ENCODE data around the gene ZC3H13.
"Not testable (repeated sequence)": the region's sequence is repeated elsewhere in the genome, so short reads cannot be mapped to it uniquely, and the experiment has no call there.

ZC3H13 gene

DNA sequence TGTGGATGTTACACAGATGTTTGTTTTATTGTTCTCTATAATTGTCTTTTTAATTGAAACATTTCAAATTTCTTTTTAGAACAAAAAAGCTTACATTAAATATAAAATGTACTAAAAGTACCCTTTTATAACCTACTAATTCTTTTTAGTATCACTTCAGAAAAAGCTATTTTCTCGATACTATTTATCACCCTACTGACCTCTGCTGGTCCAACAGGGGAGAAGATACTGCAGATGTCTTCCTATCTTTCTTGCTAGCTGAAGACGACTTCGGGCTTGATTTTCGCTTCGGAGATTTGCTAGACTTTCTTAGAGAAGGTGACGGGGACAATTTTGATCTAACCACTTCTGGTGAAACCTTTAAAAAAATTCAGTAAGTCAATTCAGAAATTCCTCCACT lies 42.4 kb downstream of the ZC3H13 start:
- DNase-seq (ENCODE audit: low read depth): no peak

DNA sequence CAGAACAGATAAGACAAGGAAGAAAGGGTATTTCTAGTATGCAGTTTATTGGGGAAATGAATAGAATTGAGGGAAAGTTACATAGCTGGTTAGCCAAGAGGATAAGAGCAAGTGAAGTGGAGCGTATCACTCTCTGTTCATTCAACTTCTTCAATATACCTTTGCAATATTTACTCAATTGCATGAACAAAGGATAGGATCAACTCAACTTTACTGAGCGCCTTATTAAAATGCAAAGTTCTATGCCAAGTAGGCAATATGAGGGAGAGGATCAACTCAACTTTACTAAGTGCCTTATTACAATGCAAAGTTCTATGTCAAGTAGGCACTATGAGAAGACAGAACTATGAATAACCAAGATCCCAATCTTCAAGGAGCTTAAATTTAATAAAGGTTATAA lies 43.9 kb downstream of the ZC3H13 start:
- no peak for DNase-seq (ENCODE audit: low read depth)

DNA sequence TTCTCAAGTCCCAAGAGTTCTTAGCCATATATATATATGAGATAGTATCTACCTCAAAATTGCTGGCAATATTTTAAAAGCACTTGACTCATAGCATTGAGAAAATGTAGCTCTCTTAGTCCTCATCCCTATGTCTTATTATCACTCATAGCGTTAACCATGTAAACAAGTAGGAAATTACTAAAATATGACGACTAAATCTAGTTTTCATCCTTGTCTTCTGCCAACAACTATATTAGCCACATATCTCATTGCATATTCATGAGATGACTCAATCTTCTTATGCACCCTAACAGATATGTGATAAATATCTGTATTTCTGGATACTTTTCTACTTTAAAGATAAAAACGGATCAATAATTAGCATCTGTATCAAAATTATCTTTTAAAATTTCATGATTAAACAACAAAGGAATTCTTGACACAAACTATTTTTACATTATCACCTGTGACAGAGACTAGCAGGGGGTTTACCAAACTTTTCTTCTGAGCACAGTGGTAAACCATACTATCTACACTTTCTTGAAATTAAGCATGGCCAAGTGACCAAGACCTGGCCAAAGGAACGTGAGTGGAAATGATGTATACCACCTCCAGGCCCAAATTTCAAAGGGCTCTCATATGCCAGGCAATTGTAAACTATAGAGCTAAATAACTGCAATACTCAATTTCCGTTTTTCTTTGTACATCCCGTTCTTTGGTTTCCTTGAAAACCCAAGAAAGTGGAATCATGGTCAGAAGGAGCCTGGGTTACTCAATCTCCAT lies 45.7 kb downstream of the ZC3H13 start:
- DNase-seq (ENCODE audit: low read depth): no peak

DNA sequence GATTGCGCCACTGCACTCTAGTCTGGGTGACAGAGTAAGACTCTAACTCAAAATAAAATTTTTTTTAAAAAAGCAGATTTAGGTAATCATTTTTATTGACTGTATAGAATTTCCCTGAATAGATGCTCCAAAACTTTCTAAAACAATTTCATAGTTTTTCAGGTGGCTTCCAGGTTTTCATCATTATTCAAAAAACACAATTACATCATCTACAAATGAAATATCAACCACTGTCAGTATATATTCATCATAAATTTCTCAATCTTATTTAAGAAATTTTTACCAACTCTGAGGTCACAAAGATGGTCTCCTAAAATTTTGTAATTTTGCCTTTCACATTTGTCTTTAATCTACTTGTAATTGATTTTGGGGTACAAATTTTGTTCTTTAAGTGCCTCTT lies 48.1 kb downstream of the ZC3H13 start:
- no peak for DNase-seq (ENCODE audit: low read depth)

DNA sequence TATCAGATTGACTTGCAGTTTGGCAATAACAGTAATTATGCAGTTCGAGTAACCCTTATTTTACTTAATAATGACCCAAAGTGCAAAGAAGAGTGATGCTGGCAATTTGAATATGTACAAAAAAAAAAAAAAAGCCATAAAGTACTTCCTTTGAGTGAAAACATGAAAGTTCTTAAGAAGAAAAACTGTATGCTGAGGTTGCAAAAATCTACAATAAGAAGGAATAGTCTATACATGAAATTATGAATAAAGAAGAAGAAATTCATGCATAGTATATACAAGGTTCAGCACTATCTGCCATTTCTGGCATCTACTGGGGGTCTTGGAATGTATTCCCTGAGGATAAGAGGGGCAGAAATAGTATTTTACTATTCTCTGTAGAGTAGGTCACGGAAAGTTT lies 55.9 kb downstream of the ZC3H13 start:
- no peak for DNase-seq (ENCODE audit: low read depth)

DNA sequence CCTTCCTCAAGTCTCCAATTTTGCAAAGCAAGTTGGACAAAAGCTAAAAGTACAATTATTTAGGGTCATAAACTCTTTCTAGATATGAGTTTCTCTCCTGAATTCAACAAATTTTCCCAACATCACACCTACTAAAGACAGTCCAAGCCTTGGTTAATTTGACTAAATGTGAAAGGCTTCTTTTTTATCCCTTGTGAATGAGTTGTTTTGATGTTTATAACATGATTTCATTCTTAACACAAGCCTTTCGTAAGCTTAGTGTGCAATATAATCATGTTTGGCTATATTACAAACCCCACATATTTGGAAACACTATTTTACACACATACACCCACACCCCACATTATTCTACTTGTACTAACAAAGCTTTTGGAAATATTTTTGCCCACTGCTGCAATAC lies 57.3 kb downstream of the ZC3H13 start:
- no peak for DNase-seq (ENCODE audit: low read depth)

DNA sequence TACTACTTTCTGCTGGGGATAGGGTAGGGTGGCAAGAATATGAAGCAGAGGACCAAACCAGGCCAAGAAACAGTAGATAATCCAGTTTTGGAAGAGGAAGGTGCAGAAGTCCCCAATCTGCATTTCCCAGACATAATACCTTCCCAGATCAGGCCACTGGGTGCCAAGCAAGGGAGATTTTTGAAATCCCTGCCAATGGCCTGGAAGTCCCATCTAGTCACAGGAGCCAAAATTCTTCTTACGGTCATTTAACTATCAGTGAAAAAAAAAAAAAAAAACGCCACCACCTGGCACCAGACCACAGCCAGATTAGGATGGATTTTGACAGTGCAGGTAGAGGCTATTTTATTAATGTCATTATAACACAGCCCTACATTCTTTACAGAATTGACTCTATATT lies 57.8 kb downstream of the ZC3H13 start:
- no peak for DNase-seq (ENCODE audit: low read depth)

DNA sequence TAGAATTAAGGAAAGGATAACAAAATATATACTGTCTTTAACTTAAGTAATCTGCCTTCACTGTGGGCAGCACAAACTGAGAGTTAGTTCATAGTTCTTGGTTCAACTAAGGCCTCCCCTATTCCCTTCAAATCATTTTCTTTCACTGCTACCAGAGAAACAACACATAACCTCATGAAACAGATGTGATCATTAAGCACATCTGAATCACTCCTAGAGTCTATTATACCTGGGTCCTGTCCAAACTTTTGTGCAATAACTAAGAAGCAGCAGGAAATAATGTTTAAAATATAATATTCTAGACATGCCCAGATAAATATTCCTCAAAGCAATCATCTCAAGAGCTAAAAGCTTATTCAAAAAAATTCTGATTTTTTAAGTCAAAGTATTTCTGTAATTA lies 62.9 kb downstream of the ZC3H13 start:
- DNase-seq (ENCODE audit: low read depth): no peak

DNA sequence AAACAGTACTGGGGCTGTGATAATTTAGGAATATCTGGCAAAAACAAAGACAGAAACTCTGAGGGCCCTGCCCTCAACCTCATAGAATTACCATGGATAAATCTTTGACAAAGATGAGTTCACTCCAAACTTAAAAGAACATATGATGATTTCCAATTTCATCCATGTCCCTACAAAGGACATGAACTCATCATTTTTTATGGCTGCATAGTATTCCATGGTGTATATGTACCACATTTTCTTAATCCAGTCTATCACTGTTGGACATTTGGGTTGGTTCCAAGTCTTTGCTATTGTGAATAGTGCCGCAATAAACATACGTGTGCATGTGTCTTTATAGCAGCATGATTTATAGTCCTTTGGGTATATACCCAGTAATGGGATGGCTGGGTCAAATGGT lies 71.4 kb downstream of the ZC3H13 start:
- DNase-seq (ENCODE audit: low read depth): not testable (repeated sequence)

DNA sequence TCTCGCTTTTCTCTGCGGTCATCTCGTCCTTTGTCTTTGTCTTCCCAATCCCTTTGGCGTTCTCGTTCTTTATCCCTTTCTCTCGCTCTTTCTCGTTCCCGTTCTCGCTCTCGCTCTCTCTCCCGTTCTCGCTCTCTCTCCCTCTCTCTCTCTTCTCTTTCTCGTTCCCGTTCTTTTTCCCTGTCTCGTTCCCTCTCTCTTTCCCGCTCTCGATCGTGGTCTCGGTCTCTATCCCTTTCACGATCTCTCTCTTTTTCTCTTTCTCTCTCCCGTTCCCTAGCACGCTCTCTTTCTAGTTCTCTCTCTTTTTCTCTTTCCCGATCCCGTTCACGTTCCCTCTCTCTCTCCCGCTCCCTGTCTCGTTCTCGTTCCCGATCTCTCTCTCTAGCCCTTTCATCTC lies 77.2 kb downstream of the ZC3H13 start:
- DNase-seq (ENCODE audit: low read depth): no peak

DNA sequence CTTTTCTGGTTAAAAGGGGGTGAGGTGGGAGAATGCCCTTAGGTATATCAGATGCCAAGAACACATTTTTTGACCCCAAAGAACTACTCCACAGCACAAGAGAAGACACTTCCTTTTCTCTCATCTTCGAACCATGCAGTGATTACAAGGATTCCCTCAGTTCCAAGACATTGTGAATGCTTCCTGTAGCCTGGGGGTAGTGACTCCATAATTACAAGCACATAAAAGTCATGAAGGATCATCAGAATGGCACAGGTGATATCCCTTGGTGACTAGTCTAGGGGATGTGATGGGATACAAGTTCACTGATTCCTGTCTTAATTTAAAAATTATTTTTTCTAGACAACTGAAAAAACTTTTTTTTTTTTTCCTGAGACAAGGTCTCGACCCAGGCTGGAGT lies 78.0 kb downstream of the ZC3H13 start:
- no peak for DNase-seq (ENCODE audit: low read depth)

DNA sequence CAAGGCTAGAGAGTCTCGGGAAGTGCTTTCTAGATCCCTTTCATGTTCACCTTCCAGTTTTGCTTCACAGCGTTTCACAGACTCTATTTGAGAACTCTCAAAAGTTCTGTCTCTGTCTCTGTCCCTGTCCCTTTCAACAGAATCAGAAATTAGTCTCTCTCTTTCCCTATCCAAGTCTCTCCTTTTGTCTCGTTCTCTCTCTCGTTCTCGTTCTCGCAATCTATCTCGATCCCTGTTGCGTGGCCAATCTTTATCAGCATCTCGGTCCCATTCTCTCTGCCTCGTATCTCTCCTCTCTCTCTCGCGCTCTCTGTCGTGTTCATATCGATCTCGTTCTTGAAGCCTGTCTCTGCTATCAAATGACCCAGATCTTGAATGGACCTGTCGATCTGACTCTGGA lies 85.0 kb downstream of the ZC3H13 start:
- DNase-seq (ENCODE audit: low read depth): no peak

DNA sequence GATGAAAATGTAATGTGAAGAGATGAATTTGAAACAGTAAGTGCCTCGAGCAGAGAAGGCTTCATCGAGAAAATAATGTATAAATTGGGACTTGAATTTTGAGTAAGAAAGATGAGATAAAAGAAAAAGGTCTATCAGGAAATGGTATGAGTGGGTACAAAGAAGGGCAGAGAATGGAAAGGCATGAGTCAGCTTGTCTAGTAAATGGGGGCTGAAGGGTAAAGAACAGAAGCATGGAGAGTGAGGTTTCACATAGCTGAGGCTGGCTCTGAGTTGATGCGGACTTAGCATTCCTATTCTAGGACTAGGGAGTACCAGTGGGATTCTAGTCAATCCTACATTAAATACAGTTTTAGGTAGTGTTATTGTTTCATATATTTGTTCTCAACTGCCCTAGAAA lies 85.8 kb downstream of the ZC3H13 start:
- no peak for DNase-seq (ENCODE audit: low read depth)

DNA sequence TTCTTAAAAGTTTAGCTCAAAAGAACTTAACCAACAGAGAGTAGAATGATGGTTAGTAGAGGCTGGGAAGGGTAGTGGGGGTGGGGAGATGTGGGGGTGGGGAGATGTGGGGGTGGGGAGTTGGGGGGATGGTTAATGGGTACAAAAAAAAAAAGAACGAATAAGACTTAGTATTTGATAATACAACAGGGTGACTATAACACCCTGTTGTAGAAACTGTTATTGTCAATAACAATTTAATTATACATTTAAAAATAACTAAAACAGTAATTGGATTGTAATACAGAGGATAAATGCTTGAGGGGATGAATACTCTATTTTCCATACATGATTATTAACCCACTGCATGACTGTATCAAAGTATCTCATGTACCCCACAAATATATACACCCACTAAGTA lies 91.1 kb downstream of the ZC3H13 start:
- no peak for DNase-seq (ENCODE audit: low read depth)

DNA sequence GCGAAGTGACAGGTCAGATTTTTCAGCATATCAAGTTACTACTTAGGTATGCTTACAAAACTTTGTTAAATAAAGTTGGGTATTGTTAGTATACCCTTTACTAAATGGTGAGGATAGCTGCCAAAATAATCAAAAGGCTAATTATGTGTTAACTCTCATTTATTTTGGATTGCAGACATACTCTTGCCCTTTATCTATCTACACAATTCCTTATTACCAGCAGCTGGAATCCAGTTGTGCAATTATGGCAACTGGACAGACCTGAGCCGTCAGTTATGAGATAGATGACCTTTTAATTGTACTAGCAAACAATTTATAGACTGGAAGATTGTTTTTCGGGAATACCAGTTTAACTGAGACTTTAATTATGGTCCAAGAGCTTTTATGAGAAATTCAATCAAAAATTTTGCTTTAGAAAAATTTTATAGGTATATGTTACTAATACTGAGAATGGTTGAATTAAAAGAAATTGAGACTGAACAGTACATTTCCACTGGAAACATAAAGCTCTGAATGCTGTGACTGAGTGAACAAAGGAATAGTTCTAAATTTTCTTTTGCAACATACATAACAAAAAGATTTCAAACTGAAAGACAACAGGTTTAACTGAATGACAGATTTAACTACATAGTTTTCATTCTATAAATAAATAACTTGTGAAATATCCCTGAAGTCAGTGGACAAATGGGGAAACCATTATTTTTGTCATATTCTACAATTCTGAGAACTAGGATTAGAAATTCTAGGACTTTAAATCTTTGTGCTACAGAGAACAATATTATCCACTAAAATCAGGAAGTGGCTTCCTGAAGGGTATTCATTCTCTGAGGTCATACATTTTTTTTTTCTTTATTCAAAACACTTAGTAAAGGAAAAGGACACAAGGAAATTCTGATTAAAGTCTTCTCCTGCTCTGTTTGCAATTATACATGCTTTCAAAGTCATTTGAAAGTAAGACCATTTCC lies 97.4 kb downstream of the ZC3H13 start:
- DNase-seq (ENCODE audit: low read depth): no peak

DNA sequence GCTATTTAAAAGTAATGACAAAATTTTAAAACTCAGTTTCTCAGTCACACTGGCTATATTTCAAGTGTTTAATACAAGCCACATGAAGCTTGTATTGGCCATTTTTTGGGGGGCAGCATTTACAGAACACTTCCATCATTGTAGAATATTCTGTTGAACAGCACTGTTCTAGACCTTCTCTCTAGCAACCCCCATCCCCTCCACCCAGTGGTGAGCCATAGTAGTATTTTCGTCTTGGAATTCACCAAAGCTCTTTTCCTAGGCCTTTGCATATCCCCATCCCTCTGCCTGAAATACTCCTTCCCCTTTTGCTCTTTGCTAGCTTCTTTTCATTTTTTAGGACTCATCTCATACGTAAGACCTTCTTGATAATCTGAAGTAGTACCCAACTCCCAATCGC lies 99.5 kb downstream of the ZC3H13 start:
- DNase-seq (ENCODE audit: low read depth): no peak

DNA sequence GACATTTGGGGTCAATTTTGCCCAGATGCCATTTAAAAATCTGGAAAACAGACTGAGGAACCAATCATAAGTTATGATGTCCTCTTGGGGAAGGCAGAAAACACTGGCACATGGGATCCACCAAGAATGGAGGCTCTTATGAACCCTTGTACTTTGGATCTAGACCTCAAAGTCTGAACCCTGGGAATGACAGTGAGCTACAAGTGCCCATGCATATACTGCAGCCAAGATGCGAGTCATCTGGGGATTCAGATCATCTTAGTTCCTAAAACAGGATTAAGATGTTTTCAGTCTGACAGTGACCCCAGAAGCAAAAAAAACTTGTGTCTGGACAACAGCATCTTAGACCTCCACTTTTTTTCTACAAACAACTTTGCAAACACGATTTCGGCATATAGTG lies 100.8 kb downstream of the ZC3H13 start:
- no peak for DNase-seq (ENCODE audit: low read depth)

DNA sequence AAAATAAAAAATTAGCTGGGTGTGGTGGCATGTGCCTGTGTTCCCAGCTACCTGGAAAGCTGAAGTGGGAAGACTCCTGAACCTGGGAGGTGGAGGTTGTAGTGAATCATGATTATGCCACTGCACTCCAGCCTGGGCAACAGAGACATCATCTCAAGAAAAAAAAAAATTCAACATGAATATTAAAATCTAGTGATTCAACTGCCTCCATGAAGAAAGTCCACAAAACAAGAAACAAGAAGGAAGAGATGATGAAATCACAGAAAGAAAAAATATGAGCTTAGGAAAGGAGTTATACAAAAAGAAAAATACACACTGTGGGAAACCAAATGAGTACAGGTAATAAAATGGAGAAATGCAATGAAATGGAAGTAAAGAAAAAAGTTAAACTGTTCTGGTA lies 101.4 kb downstream of the ZC3H13 start:
- no peak for DNase-seq (ENCODE audit: low read depth)

DNA sequence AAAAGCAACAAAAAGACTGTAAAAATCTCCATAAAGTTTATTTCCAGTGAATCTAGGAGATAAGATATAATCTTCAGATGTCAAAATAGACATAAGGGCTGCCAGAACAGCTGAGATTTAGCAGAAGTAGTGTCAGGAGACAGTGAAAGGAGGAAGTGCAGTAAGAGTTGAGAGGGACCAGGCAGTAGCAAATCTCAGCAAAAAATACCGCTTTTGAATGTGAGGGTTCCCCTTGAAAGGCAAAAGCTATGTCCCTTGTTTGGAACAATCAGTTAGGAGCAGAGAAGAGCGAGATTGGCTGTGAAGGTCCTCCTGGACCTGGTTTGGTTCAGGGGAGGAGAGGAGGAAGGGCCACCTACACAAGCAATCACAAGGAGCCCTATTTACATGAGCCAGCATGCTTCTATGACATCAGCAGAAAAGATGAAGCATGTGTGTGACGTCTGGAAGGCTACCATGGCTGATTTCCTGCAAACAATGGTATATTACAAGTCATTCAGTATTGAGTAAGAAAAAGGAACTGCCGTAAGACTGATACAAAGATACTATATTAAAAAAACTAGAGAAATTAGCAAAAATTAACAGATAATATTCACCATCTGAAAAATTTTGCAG lies 102.1 kb downstream of the ZC3H13 start:
- no peak for DNase-seq (ENCODE audit: low read depth)

DNA sequence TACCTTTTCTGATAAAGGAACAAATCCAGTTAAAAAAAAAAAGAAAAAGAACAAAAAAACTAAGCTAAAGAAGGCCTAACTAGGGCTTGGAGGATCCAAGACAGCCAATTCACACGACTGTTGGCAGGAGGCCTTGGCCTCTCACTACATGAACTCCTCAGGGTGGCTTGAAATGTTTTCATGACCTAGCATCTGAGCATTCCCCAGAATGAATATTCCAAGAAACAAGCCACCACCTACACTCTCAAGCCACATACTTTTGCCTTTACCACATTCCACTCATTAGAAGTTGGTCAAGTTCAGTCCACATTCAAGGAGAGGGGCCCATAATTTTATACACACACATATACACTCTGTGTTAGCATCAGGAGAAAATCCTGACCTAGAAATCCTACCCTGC lies 103.4 kb downstream of the ZC3H13 start:
- DNase-seq (ENCODE audit: low read depth): no peak

DNA sequence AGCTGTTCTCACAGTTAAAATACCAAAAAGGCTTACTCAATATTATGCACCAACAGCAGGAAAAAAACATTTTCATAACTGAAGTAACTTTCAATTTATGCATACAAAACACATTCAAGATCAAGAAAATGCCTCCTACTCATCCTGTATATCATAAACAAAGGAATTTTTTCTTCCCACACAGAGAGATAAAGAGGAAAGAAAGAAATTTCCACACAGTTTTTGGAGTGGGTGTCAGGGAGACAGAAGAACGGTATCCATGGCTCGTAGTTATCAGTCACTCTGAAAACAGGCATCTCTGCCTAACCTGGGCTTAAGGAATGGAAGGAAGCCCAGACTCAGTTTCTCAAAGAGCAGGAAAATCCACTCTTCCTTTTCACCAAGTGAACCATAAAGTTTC lies 108.6 kb downstream of the ZC3H13 start:
- DNase-seq (ENCODE audit: low read depth): no peak

DNA sequence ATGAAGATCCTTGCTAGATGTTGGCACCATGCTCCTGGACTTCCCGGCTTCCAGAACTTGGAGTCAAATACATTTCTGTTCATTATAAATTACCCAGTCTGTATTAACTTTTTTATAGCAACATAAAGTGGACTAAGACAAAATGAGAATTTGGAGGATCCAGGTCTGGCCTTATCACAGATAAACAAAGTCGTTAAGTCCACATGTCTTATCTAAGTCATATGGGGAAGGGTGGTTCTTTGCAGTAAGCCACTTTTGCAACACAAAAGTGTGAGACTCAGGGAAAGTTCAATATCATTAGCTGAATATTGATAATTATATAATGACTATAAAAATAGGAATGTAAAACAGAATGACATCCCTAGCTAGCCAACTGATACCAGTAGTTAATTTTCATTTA lies 109.4 kb downstream of the ZC3H13 start:
- no peak for DNase-seq (ENCODE audit: low read depth)

DNA sequence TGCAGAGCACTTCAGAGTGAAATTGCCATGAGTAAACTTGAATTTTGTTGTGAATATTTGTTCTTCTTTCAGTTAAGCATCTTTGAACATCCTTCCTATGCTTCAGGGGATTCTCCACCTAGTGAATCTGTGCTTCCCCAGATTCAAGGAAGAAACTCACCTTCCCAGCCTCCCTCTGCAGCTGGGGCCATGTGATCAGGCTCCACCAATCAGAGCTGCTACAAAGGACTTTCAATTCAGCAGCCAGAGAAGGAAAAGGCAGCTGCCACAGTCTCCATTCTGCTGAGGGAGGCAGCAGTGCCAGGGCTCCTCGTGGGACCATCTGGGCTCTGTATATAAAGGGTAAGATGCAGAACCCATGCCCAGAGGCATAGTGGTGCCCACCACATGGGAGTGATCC lies 111.3 kb downstream of the ZC3H13 start:
- no peak for DNase-seq (ENCODE audit: low read depth)

All from stimulated activated CD8-positive, alpha-beta memory T cell treated with anti-CD3 and anti-CD28 coated beads, Interleukin-15, amount 100 ng/mL, for 1 hour (primary cell).